Keratinocyte (primary cell): Measurements from ENCODE around the gene CSAG1.
"Not testable (repeated sequence)": the region's sequence is repeated elsewhere in the genome, so short reads cannot be mapped to it uniquely, and the experiment has no call there.

Experiments
- EZH2 ChIP-seq: IDR thresholded peaks from one replicate; pipeline ENCODE4 v1.6.1; 2012; ENCODE audit warnings: inconsistent platforms, mild to moderate bottlenecking, low read length, moderate library complexity
- TF ChIP-seq, protein P1 (sequence below), 3 experiments: IDR thresholded peaks in 1 of 3; conservative IDR thresholded peaks in 1 of 3; optimal IDR thresholded peaks in 1 of 3; 2 replicates in 2 of 3; 3 replicates in 1 of 3; pipeline versions ENCODE3 to v1.5.1; 2011; ENCODE audit warnings: low read length in 3 of 3, mild to moderate bottlenecking in 3 of 3, moderate library complexity in 2 of 3, control low read depth in 1 of 3, inconsistent platforms in 1 of 3; ENCODE audit not compliant: insufficient read depth in 2 of 3; ENCODE audit errors: extremely low read depth in 1 of 3

DNA sequence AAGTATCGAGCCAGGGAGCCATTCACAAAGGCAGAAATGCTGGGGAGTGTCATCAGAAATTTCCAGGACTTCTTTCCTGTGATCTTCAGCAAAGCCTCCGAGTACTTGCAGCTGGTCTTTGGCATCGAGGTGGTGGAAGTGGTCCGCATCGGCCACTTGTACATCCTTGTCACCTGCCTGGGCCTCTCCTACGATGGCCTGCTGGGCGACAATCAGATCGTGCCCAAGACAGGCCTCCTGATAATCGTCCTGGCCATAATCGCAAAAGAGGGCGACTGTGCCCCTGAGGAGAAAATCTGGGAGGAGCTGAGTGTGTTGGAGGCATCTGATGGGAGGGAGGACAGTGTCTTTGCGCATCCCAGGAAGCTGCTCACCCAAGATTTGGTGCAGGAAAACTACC is 3.0 kb upstream of the CSAG1 start:
- TF ChIP-seq, protein P1, sequence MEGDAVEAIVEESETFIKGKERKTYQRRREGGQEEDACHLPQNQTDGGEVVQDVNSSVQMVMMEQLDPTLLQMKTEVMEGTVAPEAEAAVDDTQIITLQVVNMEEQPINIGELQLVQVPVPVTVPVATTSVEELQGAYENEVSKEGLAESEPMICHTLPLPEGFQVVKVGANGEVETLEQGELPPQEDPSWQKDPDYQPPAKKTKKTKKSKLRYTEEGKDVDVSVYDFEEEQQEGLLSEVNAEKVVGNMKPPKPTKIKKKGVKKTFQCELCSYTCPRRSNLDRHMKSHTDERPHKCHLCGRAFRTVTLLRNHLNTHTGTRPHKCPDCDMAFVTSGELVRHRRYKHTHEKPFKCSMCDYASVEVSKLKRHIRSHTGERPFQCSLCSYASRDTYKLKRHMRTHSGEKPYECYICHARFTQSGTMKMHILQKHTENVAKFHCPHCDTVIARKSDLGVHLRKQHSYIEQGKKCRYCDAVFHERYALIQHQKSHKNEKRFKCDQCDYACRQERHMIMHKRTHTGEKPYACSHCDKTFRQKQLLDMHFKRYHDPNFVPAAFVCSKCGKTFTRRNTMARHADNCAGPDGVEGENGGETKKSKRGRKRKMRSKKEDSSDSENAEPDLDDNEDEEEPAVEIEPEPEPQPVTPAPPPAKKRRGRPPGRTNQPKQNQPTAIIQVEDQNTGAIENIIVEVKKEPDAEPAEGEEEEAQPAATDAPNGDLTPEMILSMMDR (optimal IDR thresholded peaks at IDR 0.05 in 1 of 3, IDR thresholded peaks at IDR 0.05 in 1 of 3, conservative IDR thresholded peaks at IDR 0.05 in 1 of 3; ENCODE audit: extremely low read depth in 1 of 3, insufficient read depth in 2 of 3, low read length in 3 of 3), result not testable (repeated sequence)
- TF ChIP-seq EZH2, result not testable (repeated sequence)
